Cardiac fibroblast (primary cell): ENCODE data around the gene PDCD4.

Source experiments
- DNase-seq, 2 donors: peaks; one replicate each; pipeline versions ENCODE4 v3.0.0 to v3.0.0-alpha.2; 2010; ENCODE audit warnings: low read depth in 2 of 2
- H3K4me3 ChIP-seq, 2 donors: replicated peaks in 1 of 2; 1 replicate in 1 of 2; 2 replicates in 1 of 2; pipeline ENCODE4 v1.5.1; 2011; ENCODE audit warnings: low read depth in 2 of 2, low read length in 2 of 2, mild to moderate bottlenecking in 2 of 2, moderate library complexity in 1 of 2
- CTCF ChIP-seq: IDR thresholded peaks from one replicate; pipeline ENCODE4 v1.5.1; 2011; ENCODE audit warnings: low read depth, mild to moderate bottlenecking, low read length, inconsistent platforms

PDCD4 gene

GRCh38 chr10:110881247-110881646 is 9.5 kb downstream of the PDCD4 start:
- TF ChIP-seq CTCF, result no peak
- H3K4me3 ChIP-seq, result no peak overlapping the region
- DNase-seq, result no peak

- H3K4me3 ChIP-seq, result no peak overlapping the region
- TF ChIP-seq CTCF, result no peak
- no peak for DNase-seq
Measured at GRCh38 chr10:110881905-110882304, 10.2 kb downstream of the PDCD4 start.

- H3K4me3 ChIP-seq, result no peak overlapping the region
- DNase-seq, result no peak
- TF ChIP-seq CTCF, result no peak
Measured at GRCh38 chr10:110883924-110884323, 12.2 kb downstream of the PDCD4 start.

GRCh38 chr10:110885932-110886674 is 14.4 kb downstream of the PDCD4 start:
- no peak overlapping the region for H3K4me3 ChIP-seq
- no peak for DNase-seq
- TF ChIP-seq CTCF, result no peak

- no peak for DNase-seq
- no peak overlapping the region for H3K4me3 ChIP-seq
- TF ChIP-seq CTCF, result no peak
Measured at GRCh38 chr10:110887560-110887959, 15.8 kb downstream of the PDCD4 start.

- no peak for DNase-seq
- no peak overlapping the region for H3K4me3 ChIP-seq
- TF ChIP-seq CTCF, result no peak
Measured at GRCh38 chr10:110892602-110893288, 21.0 kb downstream of the PDCD4 start.
